GM18951 (cell line): Measurements from ENCODE around the gene MYLK4.

Experiments
- POLR2A ChIP-seq: IDR thresholded peaks from 4 replicates; pipeline ENCODE4 v1.6.1; 2011; ENCODE audit warnings: mild to moderate bottlenecking; ENCODE audit not compliant: insufficient read length, insufficient read depth; ENCODE audit errors: extremely low read depth
- in situ Hi-C: fragments of 300-500 bp; cut with MboI; formaldehyde crosslinking; loops from one replicate; pipeline ENCODE4 v1.12.0; 2022; ENCODE audit warnings: low sequenced_read_pairs, mixed read lengths, inconsistent platforms; ENCODE audit not compliant: unreplicated experiment

Gene MYLK4

DNA sequence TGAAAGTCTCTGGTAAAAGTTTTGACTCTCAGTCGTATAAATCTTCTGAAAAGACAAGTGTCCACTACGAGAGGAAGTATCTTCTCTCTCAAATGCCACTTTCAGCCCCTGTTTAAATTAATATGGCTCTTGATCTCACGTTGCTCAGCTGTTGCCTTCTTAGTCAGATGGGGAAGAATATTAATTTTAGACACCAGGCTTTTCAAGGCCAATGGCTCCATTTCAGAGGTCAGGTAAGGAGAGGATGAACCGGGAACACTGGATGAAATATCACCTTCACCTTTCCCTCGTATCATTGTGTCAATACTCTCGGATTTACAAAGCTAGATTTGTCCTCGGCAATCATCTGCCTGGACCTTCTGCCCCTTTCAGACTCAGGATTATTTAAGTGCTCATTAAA is at the start of gene MYLK4:
Gene MYLK4, minus strand, starts transcription at position 91 of the 400 bp plus-strand sequence. CDS start 1,628 bp downstream, outside the sequence.
- no peak for TF ChIP-seq POLR2A
- in situ Hi-C loops, result no loop called here

DNA sequence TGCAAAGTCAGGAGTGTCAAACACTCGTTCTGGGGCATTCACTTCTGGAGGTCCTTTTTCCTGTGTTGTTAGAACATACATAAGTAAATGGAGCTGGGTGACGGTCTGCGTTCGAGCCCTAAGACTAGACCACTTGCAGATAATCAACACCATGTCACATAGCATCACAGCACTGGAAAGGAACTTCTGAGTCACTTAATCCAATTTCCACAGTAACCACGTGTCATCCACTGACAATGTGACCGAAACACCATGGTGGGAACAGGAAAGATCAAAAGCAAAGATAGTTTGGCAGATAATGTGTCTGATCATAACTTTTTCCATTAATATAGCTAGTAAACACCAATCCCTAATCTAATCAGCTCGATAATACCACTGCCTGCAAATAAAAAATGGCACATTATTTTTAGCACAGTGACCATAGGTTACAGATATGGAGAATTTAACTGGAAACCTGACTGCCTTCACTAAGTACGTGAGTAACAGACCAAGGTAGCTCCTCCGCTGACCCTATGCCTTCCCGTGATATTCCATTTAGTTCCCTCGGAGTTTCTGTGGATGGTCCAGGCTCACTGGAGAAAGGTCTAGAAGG is 49.3 kb upstream of the MYLK4 start:
- TF ChIP-seq POLR2A, result no peak
- in situ Hi-C loops, result no loop called here

DNA sequence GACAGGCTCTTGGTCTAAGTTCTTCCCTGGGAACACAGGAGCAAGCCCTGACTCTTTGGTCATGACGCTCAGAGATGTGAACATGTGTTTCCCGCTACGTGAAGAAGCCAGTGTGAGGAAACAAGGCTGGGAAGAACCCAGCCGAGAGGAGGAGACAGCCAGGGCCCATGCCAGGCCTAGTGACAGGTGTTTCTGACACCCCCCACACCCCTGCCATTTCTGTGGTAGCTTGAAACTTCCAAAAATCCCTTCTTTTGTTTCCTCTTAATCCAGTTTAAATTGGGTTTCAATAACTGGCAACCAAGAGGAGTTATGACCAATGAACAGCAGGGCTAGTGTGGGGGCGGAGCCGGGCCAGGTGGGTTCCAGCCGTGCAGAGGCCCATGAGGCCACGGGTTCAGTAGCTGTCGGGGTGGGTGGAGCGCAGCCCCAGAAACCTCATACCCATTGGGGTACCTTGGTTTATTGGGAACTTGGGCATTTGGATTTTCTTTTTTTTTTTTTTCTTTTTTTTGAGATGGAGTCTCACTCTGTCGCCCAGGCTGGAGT is 47.9 kb upstream of the MYLK4 start:
- in situ Hi-C loops, result no loop called here
- no peak for TF ChIP-seq POLR2A

DNA sequence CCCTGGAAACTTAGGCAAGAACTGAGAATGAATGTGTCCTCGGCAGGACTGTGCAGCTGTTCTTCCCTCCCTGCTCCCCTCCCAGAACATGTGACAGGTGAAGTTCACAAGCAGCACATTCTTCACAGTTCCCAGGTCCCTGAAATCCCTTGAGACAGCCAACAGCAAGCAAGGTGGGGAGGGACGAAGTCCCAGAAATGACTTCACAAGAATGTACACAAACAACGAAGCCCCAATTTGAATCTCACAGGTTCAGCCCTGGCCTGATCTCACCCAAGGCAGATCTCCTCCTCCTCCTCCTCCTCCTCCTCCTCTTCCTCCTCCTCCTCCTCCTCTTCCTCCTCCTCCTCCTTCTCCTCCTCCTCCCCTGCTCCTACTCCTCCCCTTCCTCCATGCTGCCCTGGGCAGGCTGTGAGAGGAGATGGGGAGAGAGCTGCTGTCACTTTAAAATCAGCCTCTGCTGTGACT is 46.9 kb upstream of the MYLK4 start:
- no peak for TF ChIP-seq POLR2A
- in situ Hi-C loops, result no loop called here

DNA sequence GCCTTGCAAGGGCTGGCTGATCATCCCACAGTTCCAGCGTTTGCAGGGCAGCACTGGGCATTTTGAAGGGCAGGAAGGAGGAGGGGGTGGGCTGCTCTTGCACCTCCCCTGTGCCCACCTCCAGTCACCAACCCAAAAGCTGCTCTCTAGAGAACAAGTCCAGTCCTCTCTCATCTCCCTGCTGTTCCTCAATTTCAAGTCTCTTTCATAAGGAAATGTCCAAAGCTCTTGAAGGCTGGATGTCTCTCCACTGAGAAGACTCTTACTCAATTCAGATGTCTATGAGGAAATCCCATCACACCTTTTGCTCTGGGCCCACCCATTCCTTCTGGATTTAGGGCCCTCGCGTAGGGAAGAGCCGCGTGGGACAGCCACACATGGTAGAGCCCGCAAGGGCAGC is 46.1 kb upstream of the MYLK4 start:
- in situ Hi-C loops, result no loop called here
- no peak for TF ChIP-seq POLR2A

DNA sequence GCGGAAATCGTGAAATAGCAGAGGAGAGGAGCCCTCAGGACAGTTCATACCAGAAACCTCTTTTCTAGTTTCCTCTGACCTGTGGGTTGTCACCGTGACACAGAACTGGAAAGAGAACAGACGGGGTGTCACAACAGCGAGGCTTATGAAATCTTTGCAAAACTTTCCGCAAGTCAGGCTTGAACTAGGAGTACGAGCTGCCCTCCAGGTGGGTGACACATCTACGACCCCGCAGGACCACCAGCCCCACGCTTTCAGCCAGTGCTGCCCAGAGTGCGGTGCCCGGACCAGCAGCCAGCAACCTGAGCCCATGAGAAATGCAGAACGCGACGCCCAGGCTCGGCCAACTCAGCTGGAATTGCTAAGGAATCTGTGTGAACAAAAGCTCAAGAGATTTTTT is 45.2 kb upstream of the MYLK4 start:
- in situ Hi-C loops, result no loop called here
- no peak for TF ChIP-seq POLR2A

DNA sequence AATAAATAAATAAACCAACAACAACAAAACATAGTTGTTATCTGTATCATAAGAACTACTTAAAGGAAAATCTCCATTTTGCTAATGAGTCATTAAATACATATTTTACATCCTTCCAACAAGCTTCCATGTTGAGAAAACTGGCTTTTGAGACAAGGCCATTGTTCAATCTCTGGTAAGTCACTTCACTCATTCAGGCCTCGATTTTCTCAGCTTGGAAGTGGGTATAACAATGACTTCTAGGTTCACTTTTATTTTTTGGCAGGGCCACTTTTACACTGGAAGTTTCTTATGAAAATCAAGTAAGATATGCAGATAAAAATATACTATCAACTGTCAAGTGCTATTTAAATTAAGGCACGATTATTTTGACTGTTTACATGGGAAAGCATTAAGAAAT is 44.4 kb upstream of the MYLK4 start:
- no peak for TF ChIP-seq POLR2A
- in situ Hi-C loops, result no loop called here

DNA sequence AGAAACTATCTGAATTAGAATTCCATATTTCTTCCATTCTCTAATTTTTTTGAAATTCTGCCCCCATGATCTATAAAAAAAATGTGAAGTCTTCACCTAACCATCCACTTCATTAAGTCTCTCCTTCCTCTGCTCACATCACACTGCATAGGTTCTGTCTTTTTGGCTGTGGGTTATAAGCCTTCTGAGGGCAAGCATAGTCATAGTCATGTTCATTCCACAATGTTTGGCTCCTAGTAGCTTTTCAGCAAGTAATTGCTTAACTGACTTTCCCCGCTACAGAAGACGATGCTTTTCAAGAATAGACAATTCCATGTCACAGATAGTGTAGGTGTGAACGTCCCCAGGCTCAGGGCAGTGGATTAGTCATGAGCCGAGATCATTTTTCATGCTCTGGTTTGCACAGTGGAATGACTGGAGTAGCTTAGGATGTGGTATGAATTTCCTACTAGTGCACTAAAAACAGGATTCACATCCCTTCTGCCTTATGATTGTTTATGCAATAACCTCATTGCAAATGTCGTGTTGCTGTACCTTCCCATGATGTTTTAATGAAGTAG is 43.5 kb upstream of the MYLK4 start:
- TF ChIP-seq POLR2A, result no peak
- in situ Hi-C loops, result no loop called here

DNA sequence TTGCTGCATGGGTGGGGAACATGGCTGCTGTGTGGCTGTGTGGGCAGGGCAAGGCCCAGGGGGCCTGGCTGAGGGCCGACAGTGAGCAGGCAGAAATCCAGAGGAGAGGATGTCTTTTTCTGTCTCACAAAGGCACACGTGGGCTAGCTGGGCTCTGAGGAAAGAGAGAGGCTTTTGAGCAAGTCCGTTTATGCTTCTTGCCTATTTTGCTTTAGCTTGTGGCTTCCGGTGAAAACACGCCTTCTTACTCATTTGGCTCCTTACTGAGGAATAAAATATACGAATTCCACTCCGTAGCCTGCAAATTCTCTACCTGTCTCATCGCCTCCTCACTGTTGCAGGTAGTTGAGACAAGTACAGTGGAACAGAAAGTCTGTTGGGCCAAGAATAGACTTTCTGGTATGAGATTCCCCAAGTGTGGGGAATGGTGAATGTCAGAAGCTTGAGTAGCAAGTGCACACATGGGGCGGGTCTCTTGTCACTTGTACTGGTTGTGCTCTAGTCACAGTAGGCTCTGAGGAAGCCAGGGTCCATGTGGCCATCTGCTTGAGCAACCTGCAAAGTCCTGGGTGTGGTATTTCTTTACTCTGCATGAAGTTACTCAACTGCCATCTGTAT is 42.9 kb upstream of the MYLK4 start:
- TF ChIP-seq POLR2A, result no peak
- in situ Hi-C loops, result no loop called here

DNA sequence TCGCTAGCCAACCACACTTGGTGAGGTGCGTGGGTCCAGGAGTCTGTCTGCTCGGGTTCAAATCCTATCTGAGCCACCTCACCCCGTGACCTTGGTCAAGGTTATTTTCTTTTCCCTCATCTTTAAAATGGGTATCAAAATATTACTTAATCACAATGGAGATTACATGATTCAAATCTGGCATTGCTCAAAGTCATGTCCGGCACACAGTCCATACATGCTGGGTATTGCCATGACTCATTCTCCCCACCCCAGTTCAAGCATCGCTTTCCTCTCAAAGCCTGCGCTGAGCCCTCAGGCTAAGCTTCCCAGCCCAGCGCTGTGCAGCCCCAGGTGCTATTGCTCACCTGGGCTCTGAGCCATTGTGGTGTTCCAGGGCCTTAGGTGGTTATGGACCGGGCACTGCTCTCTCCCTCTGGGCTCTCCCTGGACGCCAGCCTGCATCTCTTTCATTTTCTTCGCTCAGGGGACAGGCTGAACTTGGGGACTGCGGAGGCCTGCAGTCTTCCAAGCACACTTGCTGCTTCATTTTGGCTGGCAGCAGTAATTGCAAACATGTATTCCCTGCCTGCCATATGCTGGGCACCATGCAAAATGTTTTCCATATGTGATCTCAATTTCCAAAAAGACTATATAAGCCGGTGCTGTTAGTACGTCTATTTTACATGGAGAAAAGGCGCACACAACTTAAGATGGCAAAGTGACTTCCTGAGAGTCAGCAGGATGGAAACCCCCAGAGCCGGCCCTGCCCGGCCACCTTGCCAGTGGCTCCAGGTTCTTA is 41.8 kb upstream of the MYLK4 start:
- no peak for TF ChIP-seq POLR2A
- in situ Hi-C loops, result no loop called here

DNA sequence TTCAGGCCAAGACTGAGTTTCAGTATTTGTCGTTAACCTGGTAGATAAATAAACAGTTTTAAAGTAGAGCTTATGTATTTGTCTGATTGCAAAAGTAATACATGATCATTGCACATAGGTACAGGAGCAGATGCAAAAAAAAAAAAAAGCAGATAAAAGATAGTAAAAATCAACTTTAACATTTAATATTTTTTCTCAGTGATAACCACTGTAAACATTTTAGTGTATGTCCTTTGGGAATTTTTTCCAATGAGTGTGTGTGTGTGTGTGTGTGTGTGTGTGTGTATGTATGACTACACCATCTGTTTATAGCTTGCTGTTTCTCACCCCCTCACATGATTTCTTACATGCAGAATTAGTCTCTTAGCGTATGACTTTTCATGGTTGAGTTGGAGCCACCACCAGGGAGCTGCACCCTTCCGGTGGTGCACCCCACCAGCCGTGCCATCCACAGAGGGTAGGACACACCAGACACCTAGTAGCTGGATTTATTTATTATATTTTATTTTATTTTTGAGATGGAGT is 40.8 kb upstream of the MYLK4 start:
- no peak for TF ChIP-seq POLR2A
- in situ Hi-C loops, result no loop called here

DNA sequence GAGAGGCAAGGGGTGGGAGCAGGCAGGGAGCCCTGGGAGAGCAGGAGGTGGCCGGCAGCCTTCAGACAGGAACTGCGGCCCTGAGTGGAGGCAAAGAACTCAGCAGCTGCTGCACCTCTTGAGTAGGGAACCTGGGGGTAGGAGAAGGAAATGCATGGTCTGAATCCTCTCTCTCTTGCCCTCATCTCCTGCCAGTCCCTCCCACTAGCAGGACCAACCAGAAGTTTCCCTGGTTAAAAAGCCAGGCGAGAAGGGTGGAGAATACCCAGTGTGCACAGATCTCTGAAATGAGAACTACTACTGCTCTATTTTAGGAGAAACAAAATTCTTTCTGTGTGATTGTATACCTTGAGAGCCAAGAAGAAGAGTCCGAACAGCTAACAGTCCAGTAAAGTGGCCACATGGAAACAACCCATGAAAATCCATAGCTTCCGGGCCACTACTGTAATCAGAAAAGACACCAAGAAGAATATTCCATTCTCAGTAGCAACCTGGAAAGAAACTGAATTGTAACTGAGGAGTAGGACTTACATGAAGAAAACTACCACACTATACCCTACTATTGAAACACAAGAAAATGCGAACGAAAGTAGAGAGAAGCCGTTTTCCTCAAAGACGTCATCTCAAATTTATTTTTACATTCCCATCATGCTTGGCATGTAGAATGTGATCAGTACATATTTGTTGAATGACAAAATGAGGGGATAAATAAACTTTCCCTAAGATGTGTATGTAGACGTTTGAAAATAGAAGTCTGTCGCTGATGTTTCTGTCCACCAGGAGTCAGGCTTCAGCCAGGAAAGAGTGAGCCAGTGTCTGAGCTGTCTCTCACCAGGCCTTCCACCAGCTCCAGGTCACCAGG is 40.1 kb upstream of the MYLK4 start:
- in situ Hi-C loops, result no loop called here

More for the DNA sequence above, 40.1 kb upstream of the MYLK4 start:
- no peak for TF ChIP-seq POLR2A
